Right lobe of liver (tissue), 4 donors: ENCODE data around the gene PPM1H.

Experiments used
- CTCF ChIP-seq, 4 donors: fragments of 200-600 bp in 3 of 4; fragments of 450-650 bp in 1 of 4; IDR thresholded peaks; one replicate each; pipeline versions ENCODE4 v1.5.1 to v1.8.0; 2016 to 2022; ENCODE audit warnings: antibody characterized with exemption in 4 of 4, mild to moderate bottlenecking in 2 of 4
- POLR2A ChIP-seq: fragments of 450-650 bp; IDR thresholded peaks from one replicate; pipeline ENCODE4 v1.6.1; 2017; ENCODE audit warnings: antibody characterized with exemption, mild to moderate bottlenecking
- donor health status: DM: no; HTN: no; CAD: no.
- donor health status: DM: no; HTN: no; CAD: no.
- donor health status: DM: no; HTN: yes; CAD: no.

DNA sequence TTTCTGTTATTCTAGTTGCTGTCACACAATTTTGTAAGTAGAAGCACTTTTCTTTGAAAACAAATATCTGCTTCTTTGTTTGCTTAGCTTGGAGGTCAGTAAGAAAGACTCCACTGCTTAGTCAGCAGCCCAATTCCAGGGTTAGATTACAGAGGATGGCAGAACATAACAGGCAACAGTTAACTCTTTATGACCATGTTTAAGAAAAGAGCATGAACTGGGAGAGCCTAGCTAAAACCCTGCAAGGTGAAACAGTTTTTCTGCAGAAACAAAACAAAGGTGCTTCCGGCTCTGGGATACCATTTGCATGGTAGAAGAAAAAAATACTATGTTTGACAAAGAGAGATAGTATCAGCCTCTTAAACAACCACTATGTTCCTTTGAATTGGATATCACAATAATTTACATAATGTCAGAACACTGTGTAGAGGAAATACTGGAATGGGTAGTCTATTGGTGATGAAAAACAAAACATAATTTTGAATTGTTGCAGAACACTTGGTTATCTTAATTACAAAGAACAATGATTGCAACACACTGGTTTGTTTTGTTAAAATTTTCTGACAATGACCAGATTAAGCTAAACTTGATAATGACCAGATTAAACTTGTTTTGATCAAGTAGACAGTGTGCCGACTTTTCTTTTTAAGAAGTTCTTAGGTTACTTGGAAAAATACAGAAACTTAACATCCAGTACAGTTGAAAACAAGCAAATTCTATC is 22.4 kb upstream of the PPM1H start:
- no peak for TF ChIP-seq POLR2A
- no peak for TF ChIP-seq CTCF (IDR thresholded peaks at IDR 0.05)
